MCF 10A (cell line): ENCODE measurements around the gene INPP1. TPM values are rescaled to one million over a fixed set of nuclear protein-coding genes. Genes with fewer than 3 reads are reported as not detected.

Source experiments
- BruUV-seq: library from RNA; stranded (reverse); fragments of 400-500 nt; replicated peaks from 2 replicates; lab custom pipeline; 2021; lab: Mats Ljungman, UMichigan
- CTCF ChIA-PET: fragments of 300-600 bp; sonication (Branson Sonifier 250); formaldehyde crosslinking; extraction: SDS; loops from one replicate; lab custom pipeline; 2021; ENCODE audit warnings: antibody characterized with exemption, inconsistent platforms; lab: Yijun Ruan, JAX
- POLR2A ChIA-PET: fragments of 300-600, 350-650 bp; sonication (Branson Sonifier 250); formaldehyde crosslinking; extraction: SDS; loops from one replicate; lab custom pipeline; 2020; ENCODE audit warnings: antibody characterized with exemption, inconsistent platforms; lab: Yijun Ruan, JAX
- DNase-seq: peaks from one replicate; pipeline ENCODE4 v3.0.0-alpha.2; 2018; ENCODE audit not compliant: unreplicated experiment
- H3K27ac Mint-ChIP-seq: one replicate; pipeline ENCODE4 v1.8.0; 2022; ENCODE audit warnings: mild to moderate bottlenecking, low read depth, mixed read lengths; ENCODE audit not compliant: unreplicated experiment
- H3K27me3 Mint-ChIP-seq: one replicate; pipeline ENCODE4 v1.8.0; 2022; ENCODE audit warnings: mixed read lengths; ENCODE audit not compliant: insufficient read depth, unreplicated experiment
- H3K36me3 Mint-ChIP-seq: one replicate; pipeline ENCODE4 v1.8.0; 2022; ENCODE audit warnings: mild to moderate bottlenecking, moderate library complexity, mixed read lengths; ENCODE audit not compliant: insufficient read depth, unreplicated experiment
- H3K4me1 Mint-ChIP-seq: one replicate; pipeline ENCODE4 v1.8.0; 2022; ENCODE audit warnings: mixed read lengths; ENCODE audit not compliant: insufficient read depth, unreplicated experiment
- H3K4me3 Mint-ChIP-seq: one replicate; pipeline ENCODE4 v1.8.0; 2022; ENCODE audit warnings: mild to moderate bottlenecking, moderate library complexity, mixed read lengths; ENCODE audit not compliant: unreplicated experiment
- H3K9me3 Mint-ChIP-seq: one replicate; pipeline ENCODE4 v1.8.0; 2022; ENCODE audit warnings: mixed read lengths; ENCODE audit not compliant: unreplicated experiment
- intact Hi-C: fragments of 100-400 bp; cut with micrococcal nuclease; formaldehyde crosslinking; loops from 2 replicates; pipeline ENCODE4 v1.14.1; 2022
- total RNA-seq: library from RNA; stranded (reverse); gene quantifications from 2 replicates; pipeline ENCODE4 v1.2.3, GENCODE V29; 2022
- TF ChIP-seq, protein P1 (sequence below): fragments of 200-600 bp; IDR thresholded peaks from one replicate; pipeline ENCODE4 v1.8.0; 2022; ENCODE audit warnings: antibody characterized with exemption, mild to moderate bottlenecking; ENCODE audit not compliant: unreplicated experiment

INPP1 gene
- total RNA-seq, 1 experiment from 2014 or later = 29.2 TPM

DNA sequence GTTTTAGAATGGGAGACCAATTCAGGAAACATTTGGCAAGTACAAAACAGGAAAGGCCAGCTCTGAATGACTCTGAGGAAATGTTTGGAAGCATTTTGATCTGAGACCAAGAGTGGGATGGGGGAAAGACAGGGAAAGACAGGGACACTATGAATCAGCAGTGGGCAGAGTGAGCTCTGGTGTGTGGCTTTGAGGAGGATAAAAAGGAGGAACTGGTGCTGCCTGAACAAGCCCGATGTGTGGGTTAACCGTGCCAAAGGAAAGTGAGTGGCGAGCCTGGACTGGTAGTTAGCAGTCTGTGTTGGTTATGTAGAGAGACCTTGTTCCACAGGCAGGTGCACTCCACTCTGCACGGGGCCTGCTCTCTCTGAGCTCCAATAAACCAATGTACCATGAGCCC lies 70.0 kb downstream of the INPP1 start:
- Mint-ChIP-seq H3K4me3 (peak overlapping the region; percentile 13), H3K27me3 (no peaks in the 10 kb centered on the region), H3K27ac (peak overlapping the region; percentile 82), H3K9me3 (no peaks in the 10 kb centered on the region), H3K36me3 (no peaks in the 10 kb centered on the region), H3K4me1 (peaks cover 20% of the 10 kb centered on the region)
- POLR2A ChIA-PET = interaction anchor here (0.6 to 1.6 kb wide), 7 partner anchors 11 to 468 kb away, joined by 3 to 6 read pairs (median 3); no protein-coding TSS in a partner anchor
- no TSS peak for BruUV-seq
- TF ChIP-seq, protein P1, sequence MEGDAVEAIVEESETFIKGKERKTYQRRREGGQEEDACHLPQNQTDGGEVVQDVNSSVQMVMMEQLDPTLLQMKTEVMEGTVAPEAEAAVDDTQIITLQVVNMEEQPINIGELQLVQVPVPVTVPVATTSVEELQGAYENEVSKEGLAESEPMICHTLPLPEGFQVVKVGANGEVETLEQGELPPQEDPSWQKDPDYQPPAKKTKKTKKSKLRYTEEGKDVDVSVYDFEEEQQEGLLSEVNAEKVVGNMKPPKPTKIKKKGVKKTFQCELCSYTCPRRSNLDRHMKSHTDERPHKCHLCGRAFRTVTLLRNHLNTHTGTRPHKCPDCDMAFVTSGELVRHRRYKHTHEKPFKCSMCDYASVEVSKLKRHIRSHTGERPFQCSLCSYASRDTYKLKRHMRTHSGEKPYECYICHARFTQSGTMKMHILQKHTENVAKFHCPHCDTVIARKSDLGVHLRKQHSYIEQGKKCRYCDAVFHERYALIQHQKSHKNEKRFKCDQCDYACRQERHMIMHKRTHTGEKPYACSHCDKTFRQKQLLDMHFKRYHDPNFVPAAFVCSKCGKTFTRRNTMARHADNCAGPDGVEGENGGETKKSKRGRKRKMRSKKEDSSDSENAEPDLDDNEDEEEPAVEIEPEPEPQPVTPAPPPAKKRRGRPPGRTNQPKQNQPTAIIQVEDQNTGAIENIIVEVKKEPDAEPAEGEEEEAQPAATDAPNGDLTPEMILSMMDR = no peak
- peak; percentile 63 for DNase-seq
- CTCF ChIA-PET = interaction anchor here (1.0 kb wide), 2 partner anchors 20 to 57 kb away, joined by 3 to 4 read pairs; no protein-coding TSS in a partner anchor
- intact Hi-C loops = no loop called here

DNA sequence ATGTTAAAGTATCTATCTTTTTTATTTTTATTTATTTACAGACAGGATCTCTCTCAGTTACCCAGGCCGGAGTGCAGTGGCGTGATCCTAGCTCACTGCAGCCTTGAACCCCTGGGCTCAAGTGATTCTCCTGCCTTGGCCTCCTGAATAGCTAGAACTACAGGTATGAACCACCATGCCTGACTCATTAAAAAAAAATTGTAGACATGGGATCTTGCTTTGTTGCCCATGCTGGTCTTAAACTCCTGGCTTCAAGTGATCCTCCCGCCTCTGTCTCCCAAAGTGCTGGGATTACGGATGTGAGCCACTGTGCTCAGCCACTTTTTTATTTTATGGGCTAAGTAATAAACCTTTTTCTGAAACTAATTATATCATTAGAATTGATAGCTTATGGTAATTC lies 71.9 kb downstream of the INPP1 start:
- no TSS peak for BruUV-seq
- no peak for DNase-seq
- intact Hi-C loops = no loop called here
- Mint-ChIP-seq H3K36me3 (no peaks in the 10 kb centered on the region), H3K4me1 (peaks cover 13% of the 10 kb centered on the region), H3K27ac (no peak overlapping the region), H3K4me3 (no peak overlapping the region), H3K9me3 (no peaks in the 10 kb centered on the region), H3K27me3 (no peaks in the 10 kb centered on the region)
- ChIA-PET CTCF (interaction anchor here (0.7 to 1.6 kb wide), 3 partner anchors 12 to 95 kb away, joined by 3 to 7 read pairs (median 4); no protein-coding TSS in a partner anchor), POLR2A (interaction anchor here (0.6 to 1.2 kb wide), 4 partner anchors 10 to 250 kb away, joined by 3 to 4 read pairs (median 4); no protein-coding TSS in a partner anchor)
- TF ChIP-seq, protein P1 = no peak

DNA sequence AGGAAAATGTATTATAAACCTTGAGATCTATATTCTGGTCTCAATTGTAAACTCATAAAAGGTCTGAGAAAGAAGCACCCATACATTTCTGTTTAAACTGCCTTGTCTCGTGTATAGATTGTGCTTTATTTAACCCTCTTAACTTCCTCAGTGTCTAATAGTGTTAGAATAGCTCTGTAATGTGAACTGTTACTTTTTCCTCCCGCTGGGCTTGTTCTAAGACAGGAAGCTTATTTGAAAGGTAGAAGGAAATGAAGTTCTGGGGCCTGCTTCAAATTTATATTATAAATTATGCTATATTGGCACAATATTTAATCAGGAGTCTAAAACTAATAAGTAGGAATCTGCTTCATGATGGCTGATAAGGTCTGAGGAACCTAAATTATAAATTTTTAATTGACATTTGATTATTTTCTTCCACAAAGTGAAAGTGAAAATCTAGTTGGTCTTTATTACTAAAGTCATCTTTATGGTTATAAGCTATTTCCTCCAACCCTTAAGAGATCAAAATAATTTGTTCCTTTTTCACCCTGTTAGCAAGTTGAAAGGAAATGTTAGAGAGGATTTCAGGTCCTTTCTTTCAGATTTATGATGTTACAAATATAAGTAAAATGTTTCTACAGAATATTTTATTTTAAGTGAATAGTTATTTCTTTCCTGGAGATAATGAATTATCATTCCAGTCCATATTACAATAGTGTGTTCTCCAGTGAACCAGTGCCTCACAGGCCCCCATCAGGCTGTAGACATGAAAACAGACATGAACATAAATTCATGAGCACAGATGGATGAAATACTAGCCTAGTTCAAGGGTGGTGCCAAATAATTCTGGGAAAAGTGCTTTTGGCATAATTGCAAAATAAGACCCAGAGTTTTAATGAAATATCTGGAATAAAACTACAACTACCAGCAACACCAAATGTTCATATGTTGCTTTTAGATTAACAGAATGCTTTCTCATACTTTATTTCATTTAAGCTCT lies 72.7 kb downstream of the INPP1 start:
- no TSS peak for BruUV-seq
- H3K27ac Mint-ChIP-seq = no peak overlapping the region

More for the DNA sequence above, 72.7 kb downstream of the INPP1 start:
- peaks cover 13% of the 10 kb centered on the region for H3K4me1 Mint-ChIP-seq
- TF ChIP-seq, protein P1 = no peak
- DNase-seq = no peak
- intact Hi-C loops = no loop called here
- no peak overlapping the region for H3K4me3 Mint-ChIP-seq
- no peaks in the 10 kb centered on the region for H3K9me3 Mint-ChIP-seq
- ChIA-PET POLR2A (interaction anchor here (0.6 to 1.1 kb wide), 5 partner anchors 9 to 531 kb away, joined by 3 to 4 read pairs (median 3); no protein-coding TSS in a partner anchor), CTCF (interaction anchor here (0.6 to 1.2 kb wide), 3 partner anchors 11 to 95 kb away, joined by 3 to 7 read pairs (median 3); no protein-coding TSS in a partner anchor)
- H3K36me3 Mint-ChIP-seq = no peaks in the 10 kb centered on the region
- H3K27me3 Mint-ChIP-seq = no peaks in the 10 kb centered on the region
